HG03175 (cell line): ENCODE data around the gene RGS16.
A peak's percentile ranks its signal among the peaks of the same experiment; 100 is the strongest.

Source experiments
- ATAC-seq: cut with Tn5 transposase; IDR thresholded peaks from one replicate; pipeline ENCODE4 v1.9.1; 2021; ENCODE audit warnings: mild to moderate bottlenecking, moderate library complexity; ENCODE audit not compliant: unreplicated experiment

Gene RGS16

DNA sequence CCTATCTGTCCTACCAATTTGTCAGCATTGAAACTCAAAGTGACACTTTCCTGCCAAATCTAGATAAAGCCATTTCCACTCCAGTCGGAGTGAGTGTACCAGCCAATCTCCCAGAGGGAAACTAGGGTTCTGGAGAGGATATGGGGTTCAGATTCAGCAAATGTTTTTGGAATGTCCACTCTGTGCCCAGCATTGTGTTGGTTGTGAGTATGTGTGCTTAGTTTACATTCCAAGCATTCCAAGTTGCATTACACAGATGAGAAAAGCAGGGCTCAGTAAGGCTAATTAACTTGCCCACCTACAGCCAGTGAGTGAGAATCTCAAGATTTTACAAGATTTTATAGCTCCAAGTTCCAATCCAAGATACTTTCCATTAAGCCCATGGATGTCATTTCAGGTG is 26.4 kb upstream of the RGS16 start:
- ATAC-seq, result no peak

DNA sequence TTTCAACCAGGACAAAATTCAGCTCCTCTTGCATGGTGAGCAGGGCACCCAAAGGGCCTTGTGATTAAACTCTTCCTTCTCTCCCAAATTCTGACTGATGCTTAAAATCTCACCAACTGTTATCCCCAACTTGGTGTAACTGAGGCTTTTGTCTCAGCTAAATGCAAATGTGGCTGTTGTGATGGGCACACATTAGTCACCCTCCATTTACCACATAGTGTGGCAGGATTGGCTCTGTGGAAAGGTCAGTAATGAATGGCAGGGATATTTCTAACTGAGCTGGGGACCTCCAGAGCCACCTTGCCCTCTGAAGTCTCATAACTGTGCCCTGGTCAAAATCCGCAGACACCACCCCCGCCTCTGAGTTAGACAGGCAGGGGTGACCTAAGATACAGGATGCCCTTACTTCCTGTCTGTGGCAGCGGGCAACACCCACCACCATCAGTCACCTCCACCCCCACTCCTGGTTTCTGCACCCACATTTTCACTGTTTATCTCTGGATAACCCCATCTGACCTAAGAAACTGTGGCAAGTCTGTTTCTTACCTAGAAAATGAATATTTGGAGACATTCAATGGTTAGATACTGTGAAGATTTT is 25.4 kb upstream of the RGS16 start:
- peak; percentile 76 for ATAC-seq

DNA sequence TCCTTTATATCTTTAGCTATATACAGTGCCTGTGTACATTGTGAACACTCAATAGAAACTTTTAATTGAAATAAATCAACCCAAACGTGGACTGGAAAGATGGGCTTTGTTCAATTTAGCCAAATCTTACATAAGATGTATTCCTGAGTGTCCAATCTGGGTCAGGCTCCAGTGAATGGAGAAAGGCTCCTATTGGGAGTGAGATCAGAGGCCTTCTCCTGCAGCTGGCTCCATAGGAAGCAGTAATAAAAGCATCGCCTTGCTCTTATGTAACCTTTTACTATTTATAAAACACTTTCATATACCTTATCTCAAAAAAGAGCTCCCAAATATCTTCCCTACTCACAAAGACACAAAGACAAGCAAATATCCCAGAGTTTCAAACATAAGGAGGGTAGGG is 24.9 kb upstream of the RGS16 start:
- ATAC-seq, result no peak

DNA sequence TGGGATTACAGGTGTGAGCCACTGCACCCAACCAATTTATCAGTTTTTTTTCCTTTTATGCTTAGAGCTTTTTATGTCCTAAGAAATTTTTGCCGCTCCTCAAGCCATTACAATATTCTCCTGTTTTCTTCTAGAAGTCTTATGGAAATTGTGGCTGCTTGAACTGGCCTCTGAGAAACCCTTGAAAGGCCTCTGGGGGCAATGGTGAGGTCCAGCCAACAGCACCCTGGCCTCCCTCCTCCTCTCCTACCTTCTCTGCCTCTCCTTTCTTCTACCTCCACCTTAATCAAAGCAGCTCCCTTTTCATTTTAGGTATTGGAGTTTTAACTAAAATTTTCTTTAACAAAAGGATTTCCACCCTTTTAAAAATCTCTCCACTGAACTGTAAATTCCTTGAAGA is 24.5 kb upstream of the RGS16 start:
- no peak for ATAC-seq

DNA sequence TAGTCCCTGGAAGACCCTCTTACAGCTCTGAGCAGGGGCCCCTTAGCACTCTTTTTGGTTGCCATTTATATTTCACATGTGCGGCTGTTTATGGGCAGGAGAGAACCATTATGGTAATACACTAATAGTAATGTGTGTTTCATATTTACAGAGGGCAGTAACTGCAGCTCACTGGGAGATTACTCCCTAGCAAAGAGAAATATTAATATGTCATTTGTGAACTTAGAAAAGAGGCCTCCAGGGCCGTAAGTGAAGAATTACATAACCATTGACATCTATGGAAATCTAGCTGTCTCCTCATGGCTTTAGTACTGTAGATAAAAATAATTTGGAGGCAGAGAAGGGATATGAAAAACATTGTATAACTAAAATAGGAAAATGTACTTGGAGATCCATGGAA is 23.4 kb upstream of the RGS16 start:
- no peak for ATAC-seq

DNA sequence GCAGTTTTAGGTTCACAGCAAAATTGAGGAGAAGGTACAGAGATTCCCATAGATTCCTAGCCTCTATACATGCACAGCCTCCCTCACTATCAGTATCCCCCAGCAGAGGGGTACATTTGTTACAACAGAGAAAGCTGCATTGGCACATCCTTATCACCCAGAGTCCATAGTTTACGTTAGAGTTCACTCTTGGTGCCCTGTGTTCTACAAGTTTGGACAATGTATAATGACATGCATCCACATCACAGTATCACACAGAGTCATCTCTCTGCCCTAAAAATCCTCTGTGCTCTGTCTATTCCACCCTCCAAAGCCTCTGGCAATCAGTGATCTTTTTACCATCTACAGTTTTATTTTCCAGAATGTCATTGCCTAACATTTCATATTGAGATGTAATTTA is 22.3 kb upstream of the RGS16 start:
- ATAC-seq, result no peak

DNA sequence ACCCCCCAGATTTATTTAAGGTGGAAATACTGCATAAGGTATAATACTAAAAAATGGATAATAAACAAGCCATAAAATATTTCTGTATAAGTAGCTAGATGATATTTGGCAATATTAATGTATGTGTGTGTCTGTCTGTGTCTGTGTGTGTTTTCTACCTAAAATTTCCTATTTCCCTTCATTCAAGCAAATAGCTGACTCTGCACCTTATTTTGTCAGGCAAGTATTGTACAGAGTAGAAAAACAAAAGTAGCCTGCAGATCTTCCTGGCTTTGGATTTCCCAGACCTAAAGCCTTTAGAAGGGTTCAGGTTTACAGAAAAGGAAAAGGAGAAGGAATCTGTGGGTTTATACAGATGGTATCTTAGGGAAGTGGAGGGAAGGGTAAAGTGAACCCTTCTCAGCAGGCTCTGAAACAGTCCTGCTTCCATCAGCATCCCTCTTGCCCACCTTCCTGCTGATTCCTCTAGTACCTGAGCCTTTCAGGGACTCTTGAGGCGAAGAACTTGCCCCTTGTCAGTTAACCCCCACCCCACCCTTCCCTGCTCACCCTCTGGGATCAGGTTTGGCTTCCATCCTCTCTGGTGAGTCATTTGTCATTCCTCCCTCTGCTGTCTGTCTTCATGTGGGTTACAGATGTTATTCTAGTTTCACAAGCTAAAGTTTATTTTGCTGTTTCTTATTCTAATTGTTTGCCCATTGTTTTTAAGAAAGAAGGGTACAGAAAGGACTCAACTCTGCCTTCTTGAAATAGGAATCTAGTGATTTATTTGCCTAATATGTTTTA is 21.7 kb upstream of the RGS16 start:
- ATAC-seq, result no peak

DNA sequence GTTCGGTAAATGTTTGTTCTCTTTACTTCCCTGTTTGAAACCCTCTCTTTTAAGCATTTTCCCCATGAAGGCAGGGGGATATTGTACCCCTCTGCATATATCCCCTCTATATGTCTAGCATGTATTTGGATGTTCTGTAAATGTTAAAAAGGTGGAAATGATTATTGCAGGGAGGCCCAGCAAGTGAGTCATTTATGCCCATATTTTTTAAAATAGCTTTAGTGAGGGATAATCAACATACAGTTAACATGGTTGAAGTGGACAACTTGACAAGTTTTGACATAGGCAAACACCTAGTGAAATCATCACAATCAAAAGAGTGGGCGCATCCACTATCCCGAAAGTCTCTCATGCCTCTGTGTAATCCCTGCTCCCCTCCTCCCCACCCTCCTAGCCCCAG is 20.8 kb upstream of the RGS16 start:
- ATAC-seq, result no peak

DNA sequence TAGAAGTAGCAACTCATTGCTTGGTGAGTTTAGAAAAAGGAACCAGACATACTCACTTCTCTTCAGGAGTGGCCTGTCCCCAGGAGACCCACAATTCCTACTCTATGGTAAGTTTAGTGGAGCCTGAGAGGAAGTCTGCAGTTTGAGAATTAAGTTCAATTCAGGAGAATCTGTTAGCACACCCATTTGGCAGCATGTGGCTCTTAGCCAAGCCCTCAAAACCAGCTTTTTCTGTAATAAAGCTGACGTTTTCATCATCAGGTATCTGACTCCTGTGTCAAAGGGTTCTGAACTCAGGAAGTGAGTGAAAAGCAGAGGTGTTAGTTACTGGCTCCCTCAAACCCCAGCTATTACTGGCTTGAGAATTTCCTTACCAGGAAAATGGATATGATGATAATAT is 20.4 kb upstream of the RGS16 start:
- no peak for ATAC-seq

DNA sequence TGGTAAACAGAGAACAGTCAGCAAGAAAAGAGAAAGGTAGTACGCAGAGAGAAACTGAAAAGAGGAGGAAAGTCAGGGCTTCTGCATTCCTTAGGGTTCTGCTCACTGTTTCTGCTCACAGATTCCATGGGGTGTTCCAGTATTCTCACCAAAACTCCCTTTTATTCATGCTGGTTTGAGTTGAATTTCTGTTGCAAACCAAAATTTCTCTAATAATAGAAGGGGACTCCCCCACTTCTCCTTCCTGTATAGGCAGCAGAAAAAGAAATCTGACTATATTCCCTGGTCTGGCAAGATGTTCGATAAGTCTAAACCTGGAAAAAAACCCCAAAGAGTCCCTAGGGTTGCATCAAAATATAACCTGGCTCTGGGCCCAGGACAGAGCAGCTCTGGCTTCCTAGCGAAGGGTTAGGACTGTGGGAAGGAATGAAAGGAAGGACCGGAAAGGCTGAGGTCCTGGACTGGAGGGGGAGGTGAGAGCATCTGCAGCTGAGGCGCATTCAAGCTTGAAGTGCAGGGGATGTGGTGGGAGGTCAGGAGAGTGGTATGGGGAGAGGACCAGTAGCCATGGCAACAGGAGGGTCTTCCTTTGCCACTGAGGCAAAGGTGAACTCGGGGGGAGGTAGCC is 18.8 kb upstream of the RGS16 start:
- ATAC-seq, result peak; percentile 55

DNA sequence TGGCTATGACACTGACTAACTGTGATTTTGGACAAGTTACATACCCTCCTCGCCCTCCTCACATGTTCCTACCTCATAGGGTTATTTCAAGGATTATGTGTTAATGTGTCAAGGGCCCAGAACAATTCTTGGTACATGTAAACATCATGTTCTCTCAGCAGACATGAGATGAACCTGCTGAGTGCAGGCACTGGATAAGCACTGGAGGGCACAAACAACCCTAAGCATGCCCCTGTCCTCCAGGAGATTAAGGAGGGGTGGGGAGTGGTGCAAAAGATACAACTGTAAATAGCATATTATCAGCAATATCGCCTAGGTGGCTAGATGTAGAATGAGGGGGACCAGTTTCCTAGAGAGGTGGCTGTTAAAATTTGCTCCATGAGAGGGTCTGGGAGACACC is 17.7 kb upstream of the RGS16 start:
- ATAC-seq, result no peak

DNA sequence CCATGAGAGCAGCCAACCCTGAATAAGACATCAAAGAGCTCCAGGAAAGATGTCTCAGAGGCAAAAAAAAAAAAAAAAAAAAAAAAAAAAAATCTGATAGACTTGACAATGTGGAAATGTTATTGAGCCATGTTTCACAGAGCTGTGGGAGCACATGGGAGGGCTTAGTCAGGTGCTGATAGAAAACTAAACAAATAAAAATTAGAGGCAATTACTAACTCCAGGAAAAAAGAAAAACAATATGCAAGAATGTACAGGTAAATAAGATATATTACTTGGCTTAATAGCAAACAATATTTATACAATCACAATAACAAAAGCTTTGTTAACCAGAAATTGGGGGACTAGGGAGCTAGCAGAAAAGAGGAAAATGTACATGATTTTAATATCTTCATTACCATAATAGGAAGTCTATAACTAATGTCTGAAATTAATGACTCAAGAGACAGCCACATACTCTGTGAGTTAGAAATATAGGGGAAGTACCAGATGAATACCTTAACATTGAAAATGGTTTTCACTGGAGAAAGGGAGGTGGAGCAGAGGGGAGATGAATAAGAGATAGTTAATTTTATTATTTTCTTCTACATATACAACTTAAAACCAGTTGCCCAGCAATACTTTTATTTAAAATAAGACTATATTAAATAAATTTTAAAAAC is 16.9 kb upstream of the RGS16 start:
- ATAC-seq, result no peak

DNA sequence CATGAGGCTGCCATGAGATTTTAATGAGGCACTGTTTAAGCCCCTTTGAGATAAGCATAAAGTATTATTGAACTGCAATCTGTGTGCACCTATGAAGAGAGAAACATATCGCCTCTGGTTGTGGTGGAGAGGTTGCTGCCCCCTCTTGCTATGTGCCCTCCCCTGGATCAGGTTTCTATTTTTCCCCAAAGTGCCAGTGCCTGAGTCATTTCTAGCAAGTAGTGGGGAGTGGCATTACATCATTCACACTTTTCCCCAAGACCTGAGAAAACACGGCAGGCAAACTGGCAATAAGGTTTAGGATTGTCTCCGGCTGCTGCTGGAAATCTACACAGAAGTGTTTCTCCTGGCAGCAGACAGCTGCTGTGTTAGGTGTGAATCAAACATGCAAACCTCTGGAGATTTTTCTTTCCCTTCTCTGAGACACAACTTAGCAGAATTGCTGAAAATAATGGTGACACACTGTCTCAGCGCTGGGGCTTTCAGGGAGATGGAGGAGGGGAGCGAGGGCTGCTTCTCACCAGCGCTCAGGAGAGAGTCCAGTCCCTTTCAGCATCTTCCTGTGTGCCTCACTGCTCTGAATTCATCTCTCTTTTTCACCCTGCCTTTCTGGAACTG is 13.7 kb upstream of the RGS16 start:
- ATAC-seq, result no peak

DNA sequence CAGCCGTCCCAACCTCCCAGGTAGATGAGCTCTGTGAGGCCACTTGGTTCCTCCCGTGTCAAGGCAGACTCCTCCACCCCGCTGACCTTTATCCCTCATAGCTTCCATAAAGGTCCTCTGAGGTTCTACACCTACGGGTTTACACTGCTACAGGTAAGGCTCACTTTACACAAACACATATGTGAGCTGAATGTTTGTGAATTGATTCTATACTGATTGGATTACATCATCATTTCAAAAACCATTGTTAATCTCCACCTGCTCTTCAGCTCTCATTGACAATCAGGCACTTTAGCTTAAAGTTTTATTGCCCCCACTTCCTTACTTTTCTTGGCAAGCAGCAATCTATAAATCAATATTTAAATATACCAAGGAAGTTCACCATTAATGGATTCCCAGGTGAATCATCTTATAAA is 12.8 kb upstream of the RGS16 start:
- ATAC-seq, result no peak

DNA sequence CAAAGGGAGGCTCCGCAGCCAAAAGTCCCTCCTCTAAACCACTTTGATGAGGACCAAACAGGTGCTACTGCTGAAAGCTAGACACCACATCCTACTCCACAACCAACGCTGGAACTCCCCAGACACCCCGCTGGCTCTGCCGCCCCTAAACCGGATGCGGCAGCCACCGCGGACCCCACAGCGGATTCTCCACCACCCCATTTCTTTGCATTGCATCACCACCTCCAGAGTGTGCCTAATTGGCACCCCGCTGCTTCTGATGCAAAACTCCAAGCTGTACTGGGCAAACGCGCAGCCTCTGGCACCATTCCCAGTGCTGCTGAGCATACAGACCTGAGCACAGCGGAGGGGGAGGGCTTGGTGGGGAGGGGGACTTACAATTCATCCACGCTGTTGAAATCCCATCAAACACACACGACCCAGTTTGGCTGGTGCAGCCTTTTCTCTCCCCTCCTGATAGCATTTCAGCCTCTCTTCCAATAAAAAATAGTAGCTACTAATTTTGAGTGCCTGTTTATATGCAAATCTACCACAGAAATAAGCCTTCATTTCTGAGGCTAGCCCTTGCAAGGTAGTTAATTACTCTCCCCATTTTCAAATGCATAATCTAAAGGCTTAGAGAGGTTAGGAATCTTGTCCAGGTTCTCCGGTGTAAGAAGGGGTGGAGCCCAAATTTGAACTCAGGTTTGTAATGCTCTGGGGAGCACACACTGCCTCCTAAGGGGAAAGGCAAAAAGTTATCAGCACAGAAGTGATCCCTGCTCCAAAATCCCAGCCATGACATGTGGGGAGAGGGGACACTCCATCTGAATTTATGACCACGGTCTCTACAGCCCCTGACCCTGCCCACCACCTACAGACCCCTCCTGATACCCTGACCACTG is 12.2 kb upstream of the RGS16 start:
- peak; percentile 71 for ATAC-seq

DNA sequence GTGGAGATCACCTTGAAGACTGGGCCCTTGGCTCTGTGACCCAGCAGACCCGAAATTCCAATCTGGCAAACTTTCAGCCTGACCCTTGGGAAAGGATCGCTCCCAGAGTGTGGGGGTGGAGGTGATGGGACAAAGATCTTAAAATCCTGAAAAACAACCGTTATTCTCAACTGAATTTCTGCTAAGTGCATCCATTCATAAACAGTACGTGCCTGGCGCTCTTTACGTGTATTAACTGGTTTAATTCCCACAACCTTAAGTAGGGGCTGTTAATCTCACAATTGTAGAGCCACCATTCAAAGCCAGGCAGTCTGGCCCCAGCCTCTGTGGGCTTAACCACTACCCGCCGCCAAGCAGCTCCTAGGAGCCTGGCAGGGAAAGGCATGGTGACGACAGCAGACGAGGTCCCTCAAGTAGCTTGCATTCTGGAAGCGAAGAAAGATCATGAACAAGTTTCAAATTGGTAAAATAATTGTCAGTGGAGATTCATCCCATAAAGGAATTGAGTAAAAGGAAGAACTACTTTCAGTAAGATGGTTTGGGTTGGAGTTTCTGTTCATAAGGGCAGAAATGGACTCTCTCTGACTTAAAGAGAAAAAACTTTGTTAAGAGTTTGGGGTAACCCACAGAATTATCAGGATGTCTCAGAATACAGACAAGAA is 11.4 kb upstream of the RGS16 start:
- peak; percentile 22 for ATAC-seq

DNA sequence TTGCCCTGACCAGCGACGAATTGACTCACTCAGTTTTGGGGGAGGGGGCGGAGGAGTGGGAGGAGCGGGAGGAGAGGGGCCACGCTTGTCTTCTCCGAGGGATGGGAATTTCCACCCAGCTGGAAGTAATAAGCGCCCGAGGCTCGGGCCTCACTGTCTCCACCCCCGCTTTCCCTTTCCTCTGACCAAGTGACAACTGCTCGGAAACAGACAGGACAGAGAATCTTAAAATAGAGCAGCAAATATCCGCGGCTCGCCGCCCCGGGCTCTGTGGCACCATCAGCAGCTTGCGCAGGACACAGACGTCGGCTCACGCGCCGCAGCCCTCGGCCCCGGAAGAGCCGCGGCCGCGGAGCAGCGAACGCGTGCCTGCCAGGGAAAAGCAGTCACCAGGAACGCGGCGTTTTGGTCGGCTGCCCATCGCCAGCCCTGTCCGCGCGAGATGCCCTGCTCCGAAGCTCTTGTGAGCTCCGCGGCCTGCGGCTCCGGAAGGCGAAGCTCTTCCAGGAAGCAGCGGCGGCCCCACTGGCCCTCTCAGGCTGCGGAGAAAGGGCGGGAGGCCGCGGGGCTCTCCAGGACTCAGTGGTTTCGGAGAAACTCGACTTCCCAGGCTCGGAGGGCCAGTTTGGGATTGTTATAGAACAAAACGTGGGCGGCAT is 10.7 kb upstream of the RGS16 start:
- peak; percentile 47 for ATAC-seq

DNA sequence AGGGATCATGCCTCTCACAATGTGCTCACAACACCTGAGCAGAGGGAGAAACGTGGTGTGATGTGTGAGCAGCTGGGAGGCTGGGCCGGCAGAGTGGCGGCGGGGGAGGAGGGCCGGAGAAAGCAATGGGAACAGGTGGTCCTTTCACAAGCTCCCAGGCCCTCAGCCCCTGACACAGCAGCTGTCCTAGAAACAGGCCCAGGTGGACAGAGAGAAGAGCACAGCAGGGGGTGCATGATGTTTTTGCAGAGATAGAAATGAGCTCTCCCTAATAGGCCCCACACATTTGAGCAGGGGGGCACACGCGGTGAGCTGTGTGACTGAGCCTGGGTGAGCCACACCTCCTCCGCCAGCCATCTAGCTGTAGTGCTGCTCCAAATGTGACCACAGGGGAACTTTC is 7.6 kb upstream of the RGS16 start:
- no peak for ATAC-seq

DNA sequence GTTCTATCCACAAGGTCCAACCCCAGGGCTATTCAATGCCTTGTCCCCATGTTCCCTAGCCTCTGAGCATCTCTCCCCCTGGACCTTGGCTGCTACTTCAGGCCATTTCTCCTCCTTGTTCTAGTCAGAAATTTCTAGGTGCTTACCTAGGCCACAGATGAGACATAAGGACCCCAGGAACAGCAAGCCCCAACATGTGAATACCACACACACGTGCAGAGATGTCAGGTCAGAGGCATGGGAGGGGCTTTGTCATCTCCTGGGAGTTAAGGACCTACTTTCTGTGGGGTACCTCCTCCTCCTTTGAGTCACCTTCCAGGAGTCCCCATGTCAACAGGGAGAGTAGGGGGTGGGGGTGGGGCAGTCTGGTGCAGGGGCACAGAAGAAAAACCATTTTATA is 7.1 kb upstream of the RGS16 start:
- no peak for ATAC-seq
